GM10847 (cell line): ENCODE data around the gene PLPPR1.

ENCODE experiments used
- POLR2A ChIP-seq: IDR thresholded peaks from 2 replicates; pipeline ENCODE4 v1.6.1; 2011; ENCODE audit not compliant: insufficient read length; ENCODE audit errors: extremely low read depth

The PLPPR1 gene

DNA sequence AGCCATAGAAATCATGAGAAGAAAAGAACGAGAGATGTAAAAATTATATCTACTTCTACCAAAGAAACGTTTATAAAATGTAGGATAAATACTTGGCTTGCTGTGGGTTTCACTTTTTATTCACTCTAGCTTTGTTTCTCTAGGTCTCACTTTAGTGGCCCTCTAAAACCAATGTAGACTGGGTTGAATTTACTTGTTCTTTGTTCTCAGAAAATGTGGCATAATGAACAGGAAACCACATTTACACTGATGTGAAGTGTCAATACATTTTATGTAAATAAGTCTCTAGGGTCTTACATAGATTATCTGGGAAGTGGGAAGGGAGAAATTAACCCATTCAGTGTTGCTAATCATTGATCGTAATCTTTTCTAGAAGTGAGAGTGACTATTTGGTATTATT, 58.9 kb downstream of the PLPPR1 start:
- no peak for TF ChIP-seq POLR2A

DNA sequence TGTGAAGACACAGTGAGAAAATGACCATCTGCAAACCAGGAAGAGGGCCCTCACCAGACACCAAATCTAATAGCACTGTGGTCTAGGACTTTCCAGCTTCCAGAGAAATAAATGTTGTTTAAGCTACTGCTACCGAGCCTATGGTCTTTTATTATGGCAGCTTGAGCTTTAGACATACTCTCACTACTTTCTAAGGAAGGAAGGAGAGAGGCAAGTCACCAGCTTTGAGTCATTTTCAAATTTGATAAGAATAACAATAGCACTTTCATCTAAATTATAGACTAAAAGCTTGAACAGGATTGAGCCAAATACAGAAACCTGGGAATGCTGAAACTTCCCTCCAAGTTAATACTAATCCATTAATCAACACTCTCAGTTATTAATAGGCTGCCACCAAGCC, 64.4 kb downstream of the PLPPR1 start:
- no peak for TF ChIP-seq POLR2A

DNA sequence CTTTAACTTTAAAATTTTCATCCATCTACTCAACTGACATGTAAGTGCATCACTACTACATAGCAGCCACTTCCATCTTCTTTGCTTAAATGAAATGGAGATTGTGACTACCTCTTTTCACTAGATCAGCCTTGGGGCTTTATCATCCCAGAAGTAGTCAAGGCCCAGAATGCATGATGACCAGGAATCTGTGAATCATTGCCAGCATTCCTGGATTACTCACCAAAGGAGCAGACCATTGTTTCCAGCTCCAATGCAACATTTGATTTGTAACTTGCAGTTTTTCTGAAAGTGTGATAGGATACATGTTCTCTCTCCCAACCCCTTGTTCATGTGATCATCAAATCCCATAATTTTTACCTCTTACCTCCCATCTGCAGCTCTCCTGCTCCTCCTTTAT, 65.1 kb downstream of the PLPPR1 start:
- TF ChIP-seq POLR2A = no peak

DNA sequence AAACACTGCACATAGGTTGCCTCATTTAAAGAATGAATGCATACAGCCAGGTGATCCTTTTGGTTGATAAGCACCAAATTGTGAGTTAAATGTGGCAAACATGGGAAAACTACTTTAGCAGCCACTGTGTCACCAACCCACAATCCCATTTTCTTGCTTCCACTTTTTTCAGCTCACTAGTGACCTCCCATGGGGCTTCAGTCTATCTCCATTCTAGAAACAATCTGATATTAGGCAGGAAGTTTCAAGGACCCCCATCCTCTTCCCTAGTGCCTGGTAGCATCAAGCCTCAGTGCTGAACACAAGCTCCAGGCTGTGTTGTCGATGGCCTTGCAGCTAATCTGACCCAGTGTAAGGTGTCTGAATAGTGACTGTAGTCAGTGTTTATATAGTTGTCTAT, 66.2 kb downstream of the PLPPR1 start:
- TF ChIP-seq POLR2A = no peak

DNA sequence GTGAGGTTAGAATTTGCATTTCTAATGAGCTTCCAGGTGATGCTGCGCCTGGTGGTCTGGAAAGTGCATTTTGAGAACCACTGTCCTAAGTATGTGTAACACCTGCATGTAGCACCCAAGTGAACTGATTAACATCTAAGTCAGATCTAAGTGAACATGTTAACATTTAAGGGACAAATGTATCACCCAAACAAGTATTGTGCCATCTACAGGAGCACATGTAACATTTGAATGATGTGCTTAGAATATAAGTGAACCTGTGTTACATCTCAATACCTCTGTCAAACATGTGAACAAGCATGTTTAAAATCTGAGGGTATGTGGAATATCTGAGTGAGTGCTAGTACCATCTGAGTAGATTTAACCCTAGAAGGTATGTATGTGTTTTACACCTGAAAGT, 68.7 kb downstream of the PLPPR1 start:
- no peak for TF ChIP-seq POLR2A

DNA sequence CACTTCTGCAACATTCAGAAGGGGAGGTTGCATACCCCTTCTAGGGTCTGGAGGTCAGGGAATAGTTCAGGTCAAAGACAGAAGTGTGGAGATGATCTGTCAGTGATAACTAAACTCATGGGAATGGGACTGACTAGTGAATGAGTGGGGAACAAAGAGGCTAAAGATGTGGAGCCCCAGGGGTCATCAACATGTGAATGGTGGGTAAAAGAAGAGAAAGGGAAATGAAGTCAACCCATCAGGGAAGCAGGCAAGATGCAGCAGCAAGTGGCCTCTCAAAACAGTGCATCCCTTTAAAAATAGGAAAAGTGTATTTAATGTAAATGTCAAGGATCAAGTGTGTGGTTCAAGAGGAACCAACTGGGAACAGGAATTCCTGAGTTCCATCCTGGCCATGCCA, 69.9 kb downstream of the PLPPR1 start:
- no peak for TF ChIP-seq POLR2A

DNA sequence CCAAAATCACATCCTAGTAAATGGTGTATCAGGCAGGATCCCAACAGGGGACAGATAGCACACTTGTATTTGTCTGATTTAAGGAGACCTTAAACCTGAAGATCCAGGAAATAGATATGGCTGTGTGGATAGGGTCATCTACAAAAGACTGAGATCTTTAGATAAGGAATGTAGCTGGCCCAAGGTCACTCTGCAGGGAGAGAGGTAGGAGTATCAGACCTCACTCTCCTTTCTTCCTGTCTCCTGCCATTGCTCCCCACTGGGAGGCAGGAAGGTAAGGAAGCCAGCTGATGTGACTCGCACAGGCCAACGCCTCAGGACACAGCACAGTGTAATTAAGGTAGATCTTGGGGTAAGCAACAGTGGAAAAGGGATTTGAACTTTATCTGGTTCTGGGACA, 85.8 kb downstream of the PLPPR1 start:
- TF ChIP-seq POLR2A = no peak

DNA sequence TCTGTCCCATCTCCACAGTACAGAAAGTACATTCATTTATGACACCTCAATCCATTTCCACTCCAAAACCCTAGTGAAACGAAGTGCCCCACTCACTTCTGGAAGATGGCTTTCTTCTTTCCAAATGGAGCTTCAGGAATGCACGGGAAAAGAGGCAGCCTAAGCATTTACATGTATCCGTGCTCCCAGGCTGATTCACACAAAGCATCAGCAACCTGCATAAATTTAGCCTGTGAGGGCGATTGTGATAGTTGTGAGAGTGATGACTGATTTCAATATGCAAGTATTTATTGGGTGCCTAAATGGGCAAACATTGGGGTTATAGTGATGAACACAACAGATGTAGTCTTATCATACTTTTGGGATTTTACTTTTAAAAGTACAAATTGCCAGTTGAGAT, 86.6 kb downstream of the PLPPR1 start:
- TF ChIP-seq POLR2A = no peak

DNA sequence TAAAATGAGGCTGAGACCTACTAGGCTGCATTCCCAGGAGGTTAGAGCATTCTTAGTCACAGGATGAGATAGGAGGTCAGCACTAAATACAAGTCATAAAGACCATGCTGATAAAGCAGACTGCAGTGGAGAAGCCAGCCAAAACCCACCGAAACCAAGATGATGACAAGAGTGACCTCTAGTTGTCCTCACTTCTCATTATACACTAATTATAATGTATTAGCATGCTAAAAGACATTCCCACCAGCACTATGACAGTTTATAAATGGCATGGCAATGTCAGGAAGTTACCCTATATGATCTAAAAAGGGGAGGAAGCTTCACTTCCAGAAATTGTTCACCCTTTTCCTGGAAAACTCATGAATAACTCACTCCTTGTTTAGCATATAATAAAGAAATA, 88.6 kb downstream of the PLPPR1 start:
- TF ChIP-seq POLR2A = no peak

DNA sequence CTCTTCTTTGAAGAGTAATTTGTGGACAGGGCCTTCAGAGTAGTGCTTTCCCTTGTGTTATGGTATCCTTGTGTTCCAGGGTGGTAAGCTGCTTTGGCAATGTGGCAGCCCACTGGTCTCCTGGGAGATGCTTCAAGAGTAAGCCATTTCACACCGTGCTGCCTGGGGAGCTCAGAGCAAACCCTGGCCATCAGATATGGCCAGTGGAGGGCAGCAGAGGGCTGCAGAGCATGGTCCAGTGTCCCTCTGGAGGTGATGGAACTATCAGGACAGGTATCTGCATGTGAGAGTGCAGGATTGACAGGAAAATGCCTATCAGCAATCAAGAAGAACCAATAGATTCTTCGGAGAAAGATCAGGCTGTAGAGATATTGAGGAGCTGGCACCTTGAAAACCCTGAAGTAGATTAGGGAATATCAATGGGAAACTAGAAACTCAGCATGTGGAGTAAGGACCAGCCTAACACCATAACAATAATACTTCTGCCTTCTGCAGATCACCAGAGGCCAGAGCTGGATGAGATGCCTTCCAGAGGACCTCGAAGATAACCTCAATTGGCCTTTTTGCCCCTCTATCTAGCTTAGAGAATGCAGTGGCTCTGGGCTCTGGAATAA, 90.8 kb downstream of the PLPPR1 start:
- no peak for TF ChIP-seq POLR2A

DNA sequence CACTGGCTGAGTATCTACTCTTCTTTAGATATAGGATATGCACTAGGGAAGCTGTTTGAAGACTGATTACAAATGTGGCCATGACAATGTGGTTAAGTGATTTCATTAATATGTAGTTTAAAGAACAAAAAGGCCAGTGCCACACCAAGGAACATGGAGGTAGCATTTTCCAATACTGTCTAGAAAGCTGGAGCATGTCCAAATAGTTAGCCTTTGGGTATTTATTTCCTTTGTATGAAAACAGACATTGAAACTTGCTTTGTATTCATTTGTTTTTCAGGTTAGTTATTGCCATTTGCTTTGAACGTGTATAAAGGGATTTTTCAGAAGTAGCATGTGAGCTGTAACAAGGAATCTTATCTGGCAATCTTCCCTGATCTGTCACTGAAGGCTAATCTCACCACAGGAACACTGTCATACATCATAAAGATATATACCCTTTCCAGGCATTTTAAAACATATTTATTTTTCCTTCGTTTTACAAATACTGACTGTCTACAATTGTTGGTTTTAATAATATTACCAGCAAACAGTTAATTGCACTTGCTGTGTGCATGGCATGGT, 93.4 kb downstream of the PLPPR1 start:
- TF ChIP-seq POLR2A = no peak

DNA sequence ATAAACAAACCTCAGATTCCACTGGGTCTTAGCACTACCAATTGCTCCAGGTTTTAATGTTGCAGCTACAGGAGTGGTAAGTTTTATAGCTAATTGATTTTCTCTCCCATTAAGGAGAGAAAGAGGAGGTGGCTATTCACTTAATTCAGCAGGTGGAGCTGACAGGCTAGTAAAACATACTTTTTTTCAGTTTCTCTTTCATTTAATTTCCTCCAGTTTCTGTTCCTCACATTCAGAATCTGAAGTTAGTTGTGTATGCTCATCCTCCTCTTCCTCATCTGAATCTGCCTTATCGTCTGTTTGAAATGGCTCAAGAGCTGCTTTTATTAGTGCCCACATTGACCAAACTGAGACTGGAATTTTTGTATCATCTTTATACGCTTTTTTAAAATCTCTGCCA, 98.0 kb downstream of the PLPPR1 start:
- no peak for TF ChIP-seq POLR2A

DNA sequence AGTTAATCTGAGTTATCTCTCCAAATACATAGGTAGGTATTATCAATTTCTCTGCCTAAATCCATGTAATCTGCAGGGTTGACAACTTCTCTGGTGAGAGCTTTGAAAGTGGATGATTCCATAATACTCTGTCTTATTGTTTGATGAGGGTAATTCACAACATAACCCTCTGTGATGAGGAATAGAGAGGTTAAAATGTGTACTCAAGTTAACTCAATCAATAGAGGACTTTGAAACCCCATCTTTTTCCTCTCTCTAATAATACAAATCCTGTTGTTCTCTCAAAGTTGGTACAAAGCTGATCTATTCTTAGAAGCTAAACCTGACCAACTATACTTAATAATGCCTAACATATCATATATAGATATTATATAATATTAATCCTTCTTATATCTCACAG, 100.1 kb downstream of the PLPPR1 start:
- TF ChIP-seq POLR2A = no peak

DNA sequence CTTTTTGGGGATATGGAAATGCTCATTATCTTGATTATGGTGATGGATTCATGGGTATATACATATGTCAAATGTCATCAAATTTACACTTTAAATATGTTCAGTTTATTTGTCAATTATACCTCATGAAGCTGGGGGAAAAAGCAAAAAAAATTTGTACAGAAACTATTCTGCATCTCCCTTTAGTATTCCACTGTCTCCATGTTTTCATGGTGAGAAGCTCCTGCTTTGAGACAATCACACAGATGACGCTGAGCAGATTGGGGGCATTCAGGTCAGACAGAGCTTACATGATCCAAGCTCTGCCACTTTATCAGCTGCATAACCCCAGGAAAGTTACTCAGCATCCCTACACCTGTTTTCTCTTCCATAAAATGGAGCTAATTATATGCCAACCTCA, 101.5 kb downstream of the PLPPR1 start:
- no peak for TF ChIP-seq POLR2A

DNA sequence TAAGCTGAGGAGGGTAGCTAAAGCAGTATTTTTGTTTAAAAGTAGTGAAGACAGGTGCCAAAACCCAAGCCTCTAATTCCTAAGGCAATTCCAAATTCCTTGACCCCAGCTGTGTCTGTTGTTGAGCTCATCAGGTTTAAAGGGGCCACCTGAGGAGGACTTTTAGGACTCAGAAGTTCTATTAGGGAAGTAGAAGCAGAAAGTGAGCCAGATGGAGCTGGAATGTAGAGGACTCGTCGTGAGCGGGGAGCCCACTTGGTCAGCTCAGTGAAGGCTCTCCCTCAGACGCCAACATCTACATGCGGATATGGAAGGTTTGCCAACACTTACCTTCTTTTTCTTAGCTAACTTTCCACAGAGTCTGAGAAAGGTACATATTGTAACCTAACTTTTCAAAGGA, 102.8 kb downstream of the PLPPR1 start:
- TF ChIP-seq POLR2A = no peak

DNA sequence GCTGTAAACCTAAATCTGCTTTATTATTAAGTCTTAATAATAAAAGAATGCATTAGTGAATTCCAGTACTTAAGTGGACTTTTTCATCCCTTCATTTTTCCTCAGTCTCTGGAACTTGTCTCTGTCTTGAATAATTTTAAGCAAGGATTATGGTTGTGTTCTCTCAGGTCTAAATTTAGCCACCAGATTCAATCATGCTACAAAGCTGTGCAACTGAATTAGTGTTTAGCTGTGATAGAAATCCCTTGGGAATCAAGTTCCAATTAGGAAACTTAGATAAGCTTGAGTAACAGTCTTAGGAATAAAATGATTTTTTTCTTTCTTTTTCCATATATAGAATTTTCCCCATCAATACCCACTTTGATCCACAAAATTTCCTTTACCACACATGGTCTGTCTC, 104.3 kb downstream of the PLPPR1 start:
- TF ChIP-seq POLR2A = no peak

DNA sequence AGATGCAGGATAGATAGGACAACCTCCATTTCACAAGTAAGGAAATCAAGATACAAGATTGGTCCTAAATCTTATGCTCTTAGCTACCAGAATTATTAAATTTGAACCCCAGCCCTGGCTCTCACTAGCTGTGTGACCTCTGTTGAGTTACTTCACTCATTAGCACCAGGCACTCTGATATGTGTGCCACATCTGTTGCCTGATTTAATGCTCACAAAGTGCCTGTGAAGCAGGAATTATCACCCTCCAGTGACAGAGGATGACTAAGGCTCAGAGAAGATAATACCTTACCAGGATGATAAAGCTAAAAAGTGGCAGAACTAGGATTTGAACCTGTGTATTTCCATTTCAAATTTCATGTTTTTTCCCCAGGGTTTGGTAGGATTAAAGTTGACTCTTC, 110.0 kb downstream of the PLPPR1 start:
- no peak for TF ChIP-seq POLR2A
